ENCODE results near the gene P2RY8.

The P2RY8 gene

DNA sequence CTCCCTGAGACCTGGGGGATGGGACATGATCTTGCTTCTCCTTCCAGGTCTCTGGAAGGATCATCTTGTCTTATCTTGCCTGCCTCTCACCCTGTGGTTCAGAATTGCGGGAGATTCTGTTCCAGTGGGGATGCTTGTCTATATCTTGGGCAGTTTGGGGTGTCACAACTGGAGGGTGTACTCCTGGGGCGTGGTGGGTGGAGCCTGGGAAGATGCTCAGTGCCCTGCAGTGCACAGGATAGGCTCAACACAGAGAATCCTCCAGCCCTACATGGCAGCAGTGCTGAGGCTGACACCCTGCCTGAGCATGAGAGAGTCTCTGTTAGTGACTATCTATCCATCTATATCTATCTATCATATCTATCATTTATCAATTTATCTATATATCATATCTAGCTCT, 7.7 kb downstream of the P2RY8 start (continued):
- TF ChIP-seq, protein P1, sequence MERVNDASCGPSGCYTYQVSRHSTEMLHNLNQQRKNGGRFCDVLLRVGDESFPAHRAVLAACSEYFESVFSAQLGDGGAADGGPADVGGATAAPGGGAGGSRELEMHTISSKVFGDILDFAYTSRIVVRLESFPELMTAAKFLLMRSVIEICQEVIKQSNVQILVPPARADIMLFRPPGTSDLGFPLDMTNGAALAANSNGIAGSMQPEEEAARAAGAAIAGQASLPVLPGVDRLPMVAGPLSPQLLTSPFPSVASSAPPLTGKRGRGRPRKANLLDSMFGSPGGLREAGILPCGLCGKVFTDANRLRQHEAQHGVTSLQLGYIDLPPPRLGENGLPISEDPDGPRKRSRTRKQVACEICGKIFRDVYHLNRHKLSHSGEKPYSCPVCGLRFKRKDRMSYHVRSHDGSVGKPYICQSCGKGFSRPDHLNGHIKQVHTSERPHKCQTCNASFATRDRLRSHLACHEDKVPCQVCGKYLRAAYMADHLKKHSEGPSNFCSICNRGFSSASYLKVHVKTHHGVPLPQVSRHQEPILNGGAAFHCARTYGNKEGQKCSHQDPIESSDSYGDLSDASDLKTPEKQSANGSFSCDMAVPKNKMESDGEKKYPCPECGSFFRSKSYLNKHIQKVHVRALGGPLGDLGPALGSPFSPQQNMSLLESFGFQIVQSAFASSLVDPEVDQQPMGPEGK (tag by site-specific recombination; IDR thresholded peaks at IDR 0.05): no peak
- TF ChIP-seq HOXD13 (CRISPR knock-in tag; IDR thresholded peaks at IDR 0.05; ENCODE audit: borderline replicate concordance): no peak
- no peak for TF ChIP-seq KLF7 (tag by site-specific recombination; IDR thresholded peaks at IDR 0.05; ENCODE audit: borderline replicate concordance)
- no peak for TF ChIP-seq ZBTB6 (tag by site-specific recombination; IDR thresholded peaks at IDR 0.05)
- TF ChIP-seq, protein P2, sequence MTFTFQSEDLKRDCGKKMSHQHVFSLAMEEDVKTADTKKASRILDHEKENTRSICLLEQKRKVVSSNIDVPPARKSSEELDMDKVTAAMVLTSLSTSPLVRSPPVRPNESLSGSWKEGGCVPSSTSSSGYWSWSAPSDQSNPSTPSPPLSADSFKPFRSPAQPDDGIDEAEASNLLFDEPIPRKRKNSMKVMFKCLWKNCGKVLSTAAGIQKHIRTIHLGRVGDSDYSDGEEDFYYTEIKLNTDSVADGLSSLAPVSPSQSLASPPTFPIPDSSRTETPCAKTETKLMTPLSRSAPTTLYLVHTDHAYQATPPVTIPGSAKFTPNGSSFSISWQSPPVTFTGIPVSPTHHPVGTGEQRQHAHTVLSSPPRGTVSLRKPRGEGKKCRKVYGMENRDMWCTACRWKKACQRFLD (tag by site-specific recombination; IDR thresholded peaks at IDR 0.05): no peak
- TF ChIP-seq, protein P3, sequence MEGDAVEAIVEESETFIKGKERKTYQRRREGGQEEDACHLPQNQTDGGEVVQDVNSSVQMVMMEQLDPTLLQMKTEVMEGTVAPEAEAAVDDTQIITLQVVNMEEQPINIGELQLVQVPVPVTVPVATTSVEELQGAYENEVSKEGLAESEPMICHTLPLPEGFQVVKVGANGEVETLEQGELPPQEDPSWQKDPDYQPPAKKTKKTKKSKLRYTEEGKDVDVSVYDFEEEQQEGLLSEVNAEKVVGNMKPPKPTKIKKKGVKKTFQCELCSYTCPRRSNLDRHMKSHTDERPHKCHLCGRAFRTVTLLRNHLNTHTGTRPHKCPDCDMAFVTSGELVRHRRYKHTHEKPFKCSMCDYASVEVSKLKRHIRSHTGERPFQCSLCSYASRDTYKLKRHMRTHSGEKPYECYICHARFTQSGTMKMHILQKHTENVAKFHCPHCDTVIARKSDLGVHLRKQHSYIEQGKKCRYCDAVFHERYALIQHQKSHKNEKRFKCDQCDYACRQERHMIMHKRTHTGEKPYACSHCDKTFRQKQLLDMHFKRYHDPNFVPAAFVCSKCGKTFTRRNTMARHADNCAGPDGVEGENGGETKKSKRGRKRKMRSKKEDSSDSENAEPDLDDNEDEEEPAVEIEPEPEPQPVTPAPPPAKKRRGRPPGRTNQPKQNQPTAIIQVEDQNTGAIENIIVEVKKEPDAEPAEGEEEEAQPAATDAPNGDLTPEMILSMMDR (tag by site-specific recombination; IDR thresholded peaks at IDR 0.05): no peak
- TF ChIP-seq ZNF202 (tag by site-specific recombination; IDR thresholded peaks at IDR 0.05; ENCODE audit: borderline replicate concordance): no peak

- POLR2A ChIA-PET: no interaction called here
- no peak for TF ChIP-seq SP7 (tag by site-specific recombination; IDR thresholded peaks at IDR 0.05)
- TF ChIP-seq MEIS1 (CRISPR knock-in tag; IDR thresholded peaks at IDR 0.05; ENCODE audit: borderline replicate concordance): no peak
- TF ChIP-seq, protein P4, sequence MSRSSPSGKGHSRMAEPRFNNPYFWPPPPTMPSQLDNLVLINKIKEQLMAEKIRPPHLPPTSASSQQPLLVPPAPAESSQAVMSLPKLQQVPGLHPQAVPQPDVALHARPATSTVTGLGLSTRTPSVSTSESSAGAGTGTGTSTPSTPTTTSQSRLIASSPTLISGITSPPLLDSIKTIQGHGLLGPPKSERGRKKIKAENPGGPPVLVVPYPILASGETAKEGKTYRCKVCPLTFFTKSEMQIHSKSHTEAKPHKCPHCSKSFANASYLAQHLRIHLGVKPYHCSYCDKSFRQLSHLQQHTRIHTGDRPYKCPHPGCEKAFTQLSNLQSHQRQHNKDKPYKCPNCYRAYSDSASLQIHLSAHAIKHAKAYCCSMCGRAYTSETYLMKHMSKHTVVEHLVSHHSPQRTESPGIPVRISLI (tag by site-specific recombination; IDR thresholded peaks at IDR 0.05): no peak
- no peak for TF ChIP-seq ZBTB44 (tag by site-specific recombination; IDR thresholded peaks at IDR 0.05)
- no peak for TF ChIP-seq ZNF175 (tag by site-specific recombination; IDR thresholded peaks at IDR 0.05)
- TF ChIP-seq ZNF626 (tag by site-specific recombination; IDR thresholded peaks at IDR 0.05): no peak
- TF ChIP-seq ZNF654 (tag by site-specific recombination; IDR thresholded peaks at IDR 0.05; ENCODE audit: low read depth): no peak
- no peak for TF ChIP-seq ZNF211 (tag by site-specific recombination; IDR thresholded peaks at IDR 0.05; ENCODE audit: low read depth)
- TF ChIP-seq ZNF202 (tag by site-specific recombination; IDR thresholded peaks at IDR 0.05; ENCODE audit: borderline replicate concordance): no peak
- TF ChIP-seq IKZF3 (tag by site-specific recombination; IDR thresholded peaks at IDR 0.05): no peak
- TF ChIP-seq ZNF16 (tag by site-specific recombination; IDR thresholded peaks at IDR 0.05; ENCODE audit: low read depth): no peak
- TF ChIP-seq, protein P5, sequence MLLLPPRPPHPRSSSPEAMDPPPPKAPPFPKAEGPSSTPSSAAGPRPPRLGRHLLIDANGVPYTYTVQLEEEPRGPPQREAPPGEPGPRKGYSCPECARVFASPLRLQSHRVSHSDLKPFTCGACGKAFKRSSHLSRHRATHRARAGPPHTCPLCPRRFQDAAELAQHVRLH (tag by site-specific recombination; IDR thresholded peaks at IDR 0.05): no peak
- CTCF ChIA-PET: no interaction called here
- H3K4me1 ChIP-seq (ENCODE audit: control insufficient read depth, insufficient read depth, low read length): no peaks in the 10 kb centered on the region
- H3K27ac ChIP-seq (ENCODE audit: extremely low read depth, low read depth, low read length): no peak overlapping the region
- no peak overlapping the region for H3K4me3 ChIP-seq (ENCODE audit: low read depth, low read length)
- H3K36me3 ChIP-seq (ENCODE audit: control insufficient read depth in 2 of 2, insufficient read depth in 1 of 2, low read length in 2 of 2): no peaks in the 10 kb centered on the region
- H3K9me3 ChIP-seq (ENCODE audit: control insufficient read depth, insufficient read depth, low read depth, low read length): no peaks in the 10 kb centered on the region
Measured at GRCh38 chrX:1528884-1529203, 8.1 kb downstream of the P2RY8 start.

Data from HEK293 (cell line).